Memory B cell (primary cell): ENCODE data around the gene BAD.

Experiments used
- ATAC-seq: fragments of 150-1000 bp; cut with Tn5 transposase; 2 replicates; pipeline ENCODE4 v1.10.0; 2021; ENCODE audit warnings: low read depth, mild to moderate bottlenecking, moderate library complexity
- DNase-seq, 2 donors: peaks; one replicate each; pipeline ENCODE4 v3.0.0; 2022; ENCODE audit warnings: low spot score in 2 of 2
- H3K27ac Mint-ChIP-seq: one replicate; pipeline ENCODE4 v1.8.0; 2022; ENCODE audit warnings: mild to moderate bottlenecking, moderate library complexity, mixed read lengths
- H3K27me3 Mint-ChIP-seq: one replicate; pipeline ENCODE4 v1.8.0; 2022; ENCODE audit warnings: mixed read lengths
- H3K36me3 Mint-ChIP-seq: one replicate; pipeline ENCODE4 v1.8.0; 2022; ENCODE audit warnings: mild to moderate bottlenecking, mixed read lengths
- H3K4me1 Mint-ChIP-seq: one replicate; pipeline ENCODE4 v1.8.0; 2022; ENCODE audit warnings: mixed read lengths
- H3K4me3 Mint-ChIP-seq: one replicate; pipeline ENCODE4 v1.8.0; 2022; ENCODE audit warnings: mild to moderate bottlenecking, moderate library complexity, mixed read lengths
- H3K9me3 Mint-ChIP-seq: one replicate; pipeline ENCODE4 v1.8.0; 2022; ENCODE audit warnings: mixed read lengths

The BAD gene

DNA sequence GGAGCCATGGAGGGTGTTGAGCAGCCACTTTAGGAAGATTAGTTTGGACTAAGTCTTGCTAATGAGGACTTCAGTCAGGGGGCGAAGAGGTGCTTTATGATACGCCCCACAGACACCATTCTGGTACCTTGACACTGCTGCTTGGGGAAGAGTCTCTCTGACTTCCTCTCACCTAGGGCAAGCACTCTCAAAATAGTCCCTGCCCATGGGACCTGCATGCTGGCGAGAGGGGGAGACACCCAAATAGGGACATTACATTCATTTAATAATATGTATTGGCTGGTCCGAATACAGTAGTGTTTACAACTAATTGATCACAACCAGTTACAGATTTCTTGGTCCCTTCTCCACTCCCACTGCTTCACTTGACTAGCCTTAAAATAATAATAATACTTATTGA, 11.3 kb upstream of the BAD start:
- Mint-ChIP-seq H3K4me1 (peaks cover 22% of the 10 kb centered on the region), H3K27me3 (peaks cover 40% of the 10 kb centered on the region), H3K27ac (no peak overlapping the region), H3K9me3 (no peaks in the 10 kb centered on the region), H3K4me3 (no peak overlapping the region), H3K36me3 (no peaks in the 10 kb centered on the region)
- ATAC-seq: no peak
- no peak for DNase-seq

DNA sequence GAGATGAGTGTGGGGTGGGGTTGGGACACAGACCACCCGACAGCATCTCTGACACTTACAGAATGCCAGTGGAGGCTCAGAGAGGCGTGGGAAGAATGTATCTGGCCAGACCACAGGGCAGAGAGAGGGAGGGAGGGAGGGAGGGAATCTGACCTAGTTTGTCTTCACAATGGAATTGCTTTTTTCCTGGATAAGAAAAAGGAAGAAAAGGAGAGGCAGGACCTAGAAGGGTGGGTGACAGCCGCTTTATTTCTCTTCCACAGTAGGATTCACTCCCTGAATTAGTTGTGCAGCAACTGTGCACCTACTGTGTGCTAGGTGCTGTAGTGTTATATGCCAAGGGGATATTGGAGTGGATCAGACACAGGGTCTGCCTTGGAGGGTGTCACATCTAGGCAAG, 10.3 kb upstream of the BAD start:
- DNase-seq: no peak
- Mint-ChIP-seq H3K27ac (peak overlapping the region; percentile 43), H3K4me1 (peaks cover 17% of the 10 kb centered on the region), H3K9me3 (no peaks in the 10 kb centered on the region), H3K36me3 (no peaks in the 10 kb centered on the region), H3K27me3 (peaks cover 39% of the 10 kb centered on the region), H3K4me3 (no peak overlapping the region)
- no peak for ATAC-seq

DNA sequence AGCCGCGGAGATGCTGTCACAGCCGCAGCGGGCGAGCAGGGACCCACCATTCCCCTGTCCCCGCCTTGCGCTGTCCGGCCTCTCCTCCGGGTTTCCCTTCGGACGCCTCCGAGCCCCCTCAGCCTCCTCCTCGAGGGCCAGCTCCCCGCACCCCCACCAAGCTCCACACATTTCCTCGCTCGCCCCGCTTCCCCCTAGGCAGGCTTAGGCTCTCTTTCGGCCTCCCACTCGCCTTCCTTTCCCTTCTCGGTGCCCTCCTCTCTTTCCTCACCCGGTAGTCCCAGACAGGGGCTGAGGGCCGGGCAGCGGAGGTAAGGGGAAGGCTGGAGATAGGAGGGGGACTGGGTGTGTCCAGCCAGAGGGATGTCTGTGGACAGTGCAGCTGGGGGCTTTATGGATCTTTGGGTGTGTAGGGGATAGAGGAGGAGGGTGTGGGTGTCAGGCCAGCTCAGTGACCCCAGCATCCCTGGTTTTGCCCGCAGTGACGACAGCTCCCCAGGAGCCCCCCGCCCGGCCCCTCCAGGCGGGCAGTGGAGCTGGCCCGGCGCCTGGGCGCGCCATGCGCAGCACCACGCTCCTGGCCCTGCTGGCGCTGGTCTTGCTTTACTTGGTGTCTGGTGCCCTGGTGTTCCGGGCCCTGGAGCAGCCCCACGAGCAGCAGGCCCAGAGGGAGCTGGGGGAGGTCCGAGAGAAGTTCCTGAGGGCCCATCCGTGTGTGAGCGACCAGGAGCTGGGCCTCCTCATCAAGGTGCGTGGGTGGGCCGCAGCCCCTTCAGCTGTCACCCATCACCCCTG, 8.2 kb upstream of the BAD start:
- DNase-seq (no peak), ATAC-seq (peak; percentile 26)
- Mint-ChIP-seq H3K27ac (no peak overlapping the region), H3K36me3 (no peaks in the 10 kb centered on the region), H3K4me1 (peaks cover 12% of the 10 kb centered on the region), H3K27me3 (peaks cover 31% of the 10 kb centered on the region), H3K9me3 (no peaks in the 10 kb centered on the region), H3K4me3 (peak overlapping the region; percentile 79)

DNA sequence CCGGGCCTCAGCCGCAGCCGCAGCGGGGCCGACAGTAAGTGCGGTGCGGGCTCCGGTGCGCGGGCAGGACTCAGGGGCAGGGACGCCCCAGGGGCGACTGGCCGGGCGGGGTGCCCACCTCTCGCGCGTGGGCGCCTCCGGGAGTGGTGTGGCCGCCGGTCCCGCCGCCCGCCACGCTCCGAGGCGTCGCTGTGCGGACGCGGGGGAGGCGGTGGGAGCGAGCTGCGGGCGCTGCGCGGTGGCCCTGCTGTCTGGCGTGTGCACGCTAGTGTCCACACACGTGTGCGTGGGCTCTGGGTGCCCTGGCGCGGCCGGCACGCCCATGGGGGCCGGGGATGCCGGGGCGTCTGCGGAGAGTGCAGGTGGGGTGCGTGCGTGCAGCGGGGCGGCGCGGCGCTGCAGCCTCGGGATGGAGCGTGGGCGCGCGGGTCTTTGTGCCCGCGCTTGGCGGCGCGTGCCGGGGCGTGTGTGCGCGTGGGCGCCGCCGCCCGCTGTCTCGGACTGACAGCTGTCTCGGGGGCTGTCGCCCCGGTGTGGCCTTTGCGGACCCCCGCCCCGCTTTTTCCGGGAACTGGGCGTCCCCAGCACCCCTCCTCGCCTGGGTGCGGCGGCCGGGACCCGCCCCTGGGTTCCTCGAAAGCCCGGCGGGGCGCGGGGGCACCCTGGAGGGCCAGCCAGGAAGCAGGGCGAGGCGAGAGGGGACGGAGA, 7.4 kb upstream of the BAD start:
- Mint-ChIP-seq H3K27me3 (peaks cover 24% of the 10 kb centered on the region), H3K4me1 (peaks cover 7% of the 10 kb centered on the region)
- no peak for DNase-seq

GRCh38 chr11:64291262-64291751, 6.8 kb upstream of the BAD start, which contains the start of gene KCNK4:
Gene KCNK4, plus strand, starts transcription at chr11:64291302. Its CDS starts 1,717 bp downstream, at chr11:64293019.
- Mint-ChIP-seq H3K4me3 (peak within 1 kb of the TSS; percentile 87), H3K9me3 (no peaks in the 10 kb centered on the region), H3K36me3 (no peaks in the 10 kb centered on the region), H3K27ac (no peak within 1 kb of the TSS), H3K27me3 (peaks cover 21% of the 10 kb centered on the region), H3K4me1 (peaks cover 13% of the 10 kb centered on the region)
- ATAC-seq: no peak
- no peak for DNase-seq

More for the DNA sequence above, 7.4 kb upstream of the BAD start:
- Mint-ChIP-seq H3K4me3 (no peak overlapping the region), H3K36me3 (no peaks in the 10 kb centered on the region), H3K9me3 (no peaks in the 10 kb centered on the region), H3K27ac (no peak overlapping the region)
- peak; percentile 69 for ATAC-seq

DNA sequence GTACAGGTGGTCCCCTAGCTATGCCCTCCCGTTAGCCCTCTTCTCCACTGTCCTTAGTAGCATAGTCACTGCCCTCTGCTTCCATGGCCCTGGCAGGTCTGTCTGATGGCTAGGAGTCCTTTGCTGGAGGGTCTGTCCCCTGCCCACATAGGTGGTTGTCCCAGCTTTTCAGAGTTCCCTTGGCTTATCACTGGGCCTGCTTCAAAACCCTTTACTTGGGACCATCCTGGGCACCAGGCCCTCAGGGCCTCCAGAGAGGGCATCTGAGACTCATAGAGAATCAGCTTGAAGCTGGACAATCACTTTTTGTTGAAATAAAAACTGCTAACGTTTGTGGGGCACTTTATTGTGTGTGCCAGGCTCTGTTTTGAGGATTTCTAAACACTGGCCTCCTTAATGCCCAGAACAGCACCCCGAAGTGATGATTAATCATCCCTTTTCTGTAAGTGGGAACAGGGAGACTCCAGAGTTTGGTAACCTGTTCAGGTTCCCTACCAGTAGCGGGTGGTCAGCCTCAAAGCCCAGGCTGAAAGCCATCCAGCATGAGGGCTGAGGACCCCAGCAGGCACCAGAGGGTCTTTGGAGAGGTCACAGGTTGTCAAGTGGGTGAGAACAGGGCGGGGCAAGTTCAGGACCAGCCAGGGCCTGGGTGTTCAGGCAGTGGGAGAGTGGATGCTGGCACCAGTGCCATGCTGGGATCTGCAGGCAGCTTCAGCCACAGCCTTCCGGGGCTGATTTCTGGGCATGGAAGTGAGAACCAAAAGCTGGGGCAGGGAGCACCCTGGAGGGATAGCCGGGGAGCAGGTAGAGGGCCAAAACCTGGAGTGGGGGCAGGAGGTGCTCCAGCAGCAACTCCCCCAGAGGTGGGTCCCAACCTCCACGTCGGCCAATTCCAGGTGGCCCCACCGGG, 6.1 kb upstream of the BAD start:
- ATAC-seq (no peak), DNase-seq (no peak)
- peaks cover 19% of the 10 kb centered on the region for H3K27me3 Mint-ChIP-seq
- H3K4me1 Mint-ChIP-seq: peaks cover 14% of the 10 kb centered on the region
- no peaks in the 10 kb centered on the region for H3K36me3 Mint-ChIP-seq
- no peak overlapping the region for H3K27ac Mint-ChIP-seq
- H3K9me3 Mint-ChIP-seq: no peaks in the 10 kb centered on the region
- H3K4me3 Mint-ChIP-seq: peak overlapping the region; percentile 87

DNA sequence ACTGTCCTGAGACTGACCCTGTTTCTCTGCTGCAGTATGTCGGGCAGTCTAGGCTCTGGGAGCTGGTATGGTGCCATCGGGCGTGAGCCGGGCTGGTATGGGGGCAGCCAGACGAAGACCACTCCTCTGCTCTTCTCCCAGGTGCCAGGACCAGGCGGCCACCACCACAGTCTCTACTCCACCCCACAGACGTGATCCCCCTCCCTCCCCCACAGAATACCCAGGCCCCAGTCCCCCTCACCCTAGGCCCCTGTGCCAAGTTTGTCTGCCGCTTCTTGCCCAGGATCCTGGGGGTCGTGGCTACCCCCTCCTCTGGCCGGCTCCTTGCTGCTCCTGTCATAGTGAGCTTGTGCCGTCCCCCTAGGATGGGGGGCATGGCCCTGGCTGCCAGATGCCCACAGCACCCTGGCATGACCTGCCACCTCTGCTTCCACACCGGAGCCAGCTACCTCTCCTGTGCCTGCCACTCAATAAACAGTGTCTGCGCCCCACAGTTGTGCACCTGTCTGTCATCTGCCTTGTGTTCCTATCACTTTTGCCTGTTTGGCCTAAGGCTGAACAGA, 4.6 kb upstream of the BAD start:
- ATAC-seq (no peak), DNase-seq (no peak)
- Mint-ChIP-seq H3K4me1 (peaks cover 14% of the 10 kb centered on the region), H3K36me3 (no peaks in the 10 kb centered on the region), H3K27ac (no peak overlapping the region), H3K27me3 (peaks cover 13% of the 10 kb centered on the region), H3K9me3 (no peaks in the 10 kb centered on the region), H3K4me3 (no peak overlapping the region)

DNA sequence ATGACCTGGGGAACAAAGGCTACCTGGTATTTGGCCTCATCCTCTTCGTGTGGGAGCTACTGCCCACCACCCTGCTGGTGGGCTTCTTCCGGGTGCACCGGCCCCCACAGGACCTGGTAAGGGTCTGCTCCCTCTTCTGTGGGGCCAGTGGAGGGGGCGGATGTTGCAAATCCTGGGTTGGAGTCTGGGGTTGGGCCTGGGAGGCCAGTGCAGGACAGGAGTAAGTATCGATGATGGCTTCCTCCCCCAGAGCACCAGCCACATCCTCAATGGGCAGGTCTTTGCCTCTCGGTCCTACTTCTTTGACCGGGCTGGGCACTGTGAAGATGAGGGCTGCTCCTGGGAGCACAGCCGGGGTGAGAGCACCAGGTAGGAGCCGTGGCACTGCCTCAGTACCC, 3.9 kb upstream of the BAD start:
- Mint-ChIP-seq H3K9me3 (no peaks in the 10 kb centered on the region), H3K4me3 (no peak overlapping the region), H3K27ac (no peak overlapping the region), H3K27me3 (peaks cover 10% of the 10 kb centered on the region), H3K36me3 (no peaks in the 10 kb centered on the region), H3K4me1 (peaks cover 16% of the 10 kb centered on the region)
- DNase-seq (no peak), ATAC-seq (no peak)

GRCh38 chr11:64287676-64288352, 3.3 kb upstream of the BAD start:
- H3K4me3 Mint-ChIP-seq: no peak overlapping the region
- no peaks in the 10 kb centered on the region for H3K36me3 Mint-ChIP-seq
- H3K4me1 Mint-ChIP-seq: peaks cover 18% of the 10 kb centered on the region
- peaks cover 7% of the 10 kb centered on the region for H3K27me3 Mint-ChIP-seq
- no peaks in the 10 kb centered on the region for H3K9me3 Mint-ChIP-seq
- DNase-seq: no peak
- H3K27ac Mint-ChIP-seq: no peak overlapping the region
- no peak for ATAC-seq

GRCh38 chr11:64286801-64287159, 2.3 kb upstream of the BAD start:
- ATAC-seq: no peak
- Mint-ChIP-seq H3K27me3 (peaks cover 5% of the 10 kb centered on the region), H3K36me3 (peaks cover 3% of the 10 kb centered on the region), H3K27ac (peak overlapping the region; percentile 79), H3K4me1 (peaks cover 17% of the 10 kb centered on the region), H3K4me3 (peak overlapping the region; percentile 87), H3K9me3 (no peaks in the 10 kb centered on the region)
- no peak for DNase-seq

DNA sequence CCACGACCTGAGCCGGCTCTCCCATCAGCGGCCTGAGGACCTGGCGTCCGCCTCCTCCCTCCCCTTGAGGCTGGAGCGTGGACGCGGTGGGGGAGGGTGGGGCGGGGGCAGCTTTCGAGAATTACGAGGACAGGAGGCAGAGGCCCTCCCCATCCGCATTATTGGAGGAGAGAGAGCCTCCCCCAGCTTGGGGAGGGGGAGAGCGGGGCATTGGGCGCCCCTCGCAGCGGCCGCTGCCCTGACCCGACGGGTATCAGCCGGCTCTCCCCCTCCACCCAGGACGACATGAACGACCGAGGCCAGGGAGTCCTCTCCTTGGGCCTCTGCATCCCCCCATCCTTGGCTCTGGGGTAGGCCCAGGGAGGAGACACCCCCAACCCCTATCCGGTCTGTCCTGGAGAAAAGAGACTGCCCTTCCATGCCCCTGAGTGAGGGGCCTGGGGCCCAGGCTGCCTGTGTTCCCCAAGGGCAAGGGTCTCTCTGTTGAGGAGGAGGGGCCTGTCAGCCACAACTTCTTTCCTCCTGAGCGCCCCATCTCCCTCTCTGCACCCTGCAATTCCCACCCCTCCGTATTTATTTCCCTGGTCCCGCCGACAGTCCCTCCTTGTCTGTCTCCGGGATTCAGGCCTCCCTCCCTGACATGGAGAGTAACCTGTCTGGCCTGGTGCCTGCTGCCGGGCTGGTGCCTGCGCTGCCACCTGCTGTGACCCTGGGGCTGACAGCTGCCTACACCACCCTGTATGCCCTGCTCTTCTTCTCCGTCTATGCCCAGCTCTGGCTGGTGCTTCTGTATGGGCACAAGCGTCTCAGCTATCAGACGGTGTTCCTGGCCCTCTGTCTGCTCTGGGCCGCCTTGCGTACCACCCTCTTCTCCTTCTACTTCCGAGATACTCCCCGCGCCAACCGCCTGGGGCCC, 1.7 kb upstream of the BAD start:
- Mint-ChIP-seq H3K4me1 (peaks cover 17% of the 10 kb centered on the region), H3K4me3 (peak overlapping the region; percentile 97), H3K36me3 (peaks cover 5% of the 10 kb centered on the region), H3K9me3 (no peaks in the 10 kb centered on the region), H3K27me3 (peaks cover 5% of the 10 kb centered on the region), H3K27ac (peak overlapping the region; percentile 99)
- ATAC-seq (no peak), DNase-seq (no peak)
